H1 (cell line): Measurements from ENCODE around the gene ATP5ME. TPM values are rescaled to one million over a fixed set of nuclear protein-coding genes. Genes with fewer than 3 reads are reported as not detected.

ENCODE experiments used
- CHD7 ChIP-seq: fragments of 300-600 bp; sonication (generic); IDR thresholded peaks from 2 replicates; pipeline ENCODE4 v1.7.1; 2012; ENCODE audit warnings: low read length, moderate library complexity, mild to moderate bottlenecking, inconsistent platforms; ENCODE audit not compliant: insufficient replicate concordance
- polyA plus RNA-seq, 7 experiments: library from polyadenylated mRNA; depleted of rRNA in 3 of 7; stranded (reverse) in 5 of 7; unstranded in 2 of 7; fragments of >200 nt in 5 of 7; fragments of 200-250 nt in 2 of 7; gene quantifications; 1 replicate in 5 of 7; 2 replicates in 1 of 7; 4 replicates in 1 of 7; pipeline versions ENCODE4 v1.2.1 to v1.2.3, GENCODE V29; 2011 to 2013; ENCODE audit warnings: missing spikeins in 2 of 7, mixed read lengths in 2 of 7
- total RNA-seq: library from RNA; stranded (reverse); fragmentation: NEBNext Ultra II Directional; extraction: Animal tissue kit (Norgen Biotek cat#: 25700); gene quantifications from 2 replicates; pipeline ENCODE4 v1.2.1, GENCODE V29; 2021

The ATP5ME gene
- total and polyA plus RNA-seq, 2 of the 8 experiments (the other 6 are each of a cell fraction or from before 2014, with no cell fraction given): 375 to 450 TPM

GRCh38 chr4:633406-633805 is 40.7 kb downstream of the ATP5ME start (continued):
- TF ChIP-seq CHD7: no peak
